ENCODE data around the gene ATP5ME.
A peak's percentile ranks its signal among the peaks of the same experiment; 100 is the strongest.
"Not testable (repeated sequence)": the region's sequence is repeated elsewhere in the genome, so short reads cannot be mapped to it uniquely, and the experiment has no call there.

The ATP5ME gene

GRCh38 chr4:683247-683897, 9.3 kb upstream of the ATP5ME start:
- DNase-seq, result no peak

GRCh38 chr4:682490-683172, 8.6 kb upstream of the ATP5ME start:
- no peak for DNase-seq

- DNase-seq, result peak; percentile 41 to 63
Observed at GRCh38 chr4:681736-682451, 7.8 kb upstream of the ATP5ME start.

- peak; percentile 67 to 71 for DNase-seq
Observed at GRCh38 chr4:680928-681645, 7.0 kb upstream of the ATP5ME start.

GRCh38 chr4:680551-680927, 6.5 kb upstream of the ATP5ME start:
- DNase-seq, result peak in 1 of 2 donors; percentile 33

- no peak for DNase-seq
Observed at GRCh38 chr4:680091-680490, 6.0 kb upstream of the ATP5ME start.

GRCh38 chr4:679629-680028, 5.6 kb upstream of the ATP5ME start:
- no peak for DNase-seq

- no peak for DNase-seq
Observed at GRCh38 chr4:679104-679481, 5.0 kb upstream of the ATP5ME start.

- DNase-seq, result no peak
Observed at GRCh38 chr4:678331-679103, 4.4 kb upstream of the ATP5ME start.

GRCh38 chr4:677431-678293, 3.6 kb upstream of the ATP5ME start:
- peak in 1 of 2 donors; percentile 38 for DNase-seq

GRCh38 chr4:676871-677235, 2.8 kb upstream of the ATP5ME start:
- DNase-seq, result no peak

- DNase-seq, result peak in 1 of 2 donors; percentile 34
Observed at GRCh38 chr4:675980-676870, 2.1 kb upstream of the ATP5ME start.

GRCh38 chr4:675036-675882, 1.2 kb upstream of the ATP5ME start:
- no peak for DNase-seq

GRCh38 chr4:673349-674091, 556 bp downstream of the ATP5ME start:
- DNase-seq, result no peak

- DNase-seq, result no peak
Observed at GRCh38 chr4:671769-672168, 2.3 kb downstream of the ATP5ME start.

- DNase-seq, result not testable (repeated sequence)
Observed at GRCh38 chr4:669806-670559, 4.1 kb downstream of the ATP5ME start.

- DNase-seq, result not testable (repeated sequence)
Observed at GRCh38 chr4:668219-668618, 5.9 kb downstream of the ATP5ME start.

- DNase-seq, result no peak
Observed at GRCh38 chr4:667545-667925, 6.5 kb downstream of the ATP5ME start.
